DMS114 treated with DMSO at 0.1 percent for 48 hours (cell line): ENCODE results near the gene TNP1.

ENCODE experiments used
- DNase-seq: peaks from one replicate; lab custom pipeline; 2025; ENCODE audit not compliant: unreplicated experiment; lab: John Stamatoyannopoulos, UW

The TNP1 gene

DNA sequence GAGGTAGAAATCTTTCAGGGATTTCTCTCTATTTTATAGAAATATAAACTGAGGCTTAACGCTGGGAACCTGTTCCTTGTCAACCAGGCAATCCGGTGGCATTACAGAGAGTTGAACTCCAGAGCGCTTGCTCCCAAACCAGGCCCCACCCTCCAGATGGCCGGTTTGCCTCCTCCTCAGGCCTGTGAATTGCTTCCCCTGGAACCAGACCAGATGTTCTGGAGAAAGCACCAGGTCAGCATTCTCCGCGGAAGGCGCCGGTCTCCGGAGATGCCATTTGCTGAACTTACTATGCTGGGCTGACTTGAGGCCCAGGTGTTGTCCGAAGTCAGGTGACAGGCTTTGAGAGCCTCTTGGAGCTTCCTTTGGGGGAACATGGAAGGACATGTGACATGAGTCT is 17.2 kb downstream of the TNP1 start:
- no peak for DNase-seq

DNA sequence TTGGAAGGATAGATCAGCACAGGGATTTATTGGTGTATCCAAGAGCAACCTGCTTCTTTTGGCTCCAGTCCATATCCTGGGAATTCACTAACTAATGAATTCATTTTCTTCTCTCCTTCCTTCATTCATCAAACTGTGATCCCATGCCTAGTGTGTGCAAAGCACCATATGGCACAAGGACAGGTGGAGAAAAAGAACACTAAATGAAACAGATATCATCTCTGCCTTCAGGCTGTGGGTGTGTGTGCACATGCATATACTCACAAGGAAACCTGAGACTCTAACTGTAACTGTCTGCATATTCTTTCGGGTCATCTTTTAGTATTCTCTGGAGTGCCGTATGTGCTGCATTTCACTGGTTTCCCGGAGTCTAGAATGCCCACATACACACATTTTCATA is 20.2 kb downstream of the TNP1 start:
- DNase-seq, result no peak

DNA sequence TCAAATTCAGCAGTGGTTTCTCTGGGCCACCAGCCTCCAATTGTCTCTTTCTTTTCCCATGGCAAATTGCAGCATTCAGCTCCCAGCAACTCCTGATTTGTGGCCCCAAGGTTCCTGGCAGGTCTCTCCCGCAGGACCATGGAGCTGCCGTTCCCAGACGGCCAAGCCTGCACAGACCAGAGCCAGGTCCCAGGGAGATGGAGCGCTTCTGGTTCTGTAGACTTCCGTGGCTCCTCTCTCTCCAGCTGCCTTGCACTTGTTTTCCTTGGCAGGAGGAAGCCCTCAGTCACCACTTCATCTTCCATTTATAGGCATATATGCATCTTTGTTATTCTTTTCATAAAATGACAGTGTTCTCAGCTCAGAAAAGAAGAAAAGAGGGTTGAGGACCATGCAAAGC is 21.7 kb downstream of the TNP1 start:
- no peak for DNase-seq

DNA sequence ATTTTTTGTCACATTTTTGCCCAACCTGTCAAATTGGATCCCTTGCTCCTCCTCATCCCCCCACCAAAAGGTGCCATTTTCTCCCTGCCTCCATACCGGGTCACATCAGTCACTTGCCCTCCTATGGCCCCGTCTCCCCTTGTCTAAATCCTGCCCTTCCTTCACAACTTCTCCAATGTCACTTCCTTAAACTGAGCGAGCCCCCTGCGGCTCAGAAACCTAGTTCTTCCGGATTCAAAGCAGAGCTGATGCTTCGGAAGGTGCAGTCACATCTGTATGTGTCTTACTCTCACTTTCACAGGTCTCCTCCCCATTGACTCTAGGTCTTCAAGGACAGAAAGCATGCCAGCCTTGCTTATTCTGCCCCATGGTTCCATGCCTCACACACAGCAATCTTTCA is 22.1 kb downstream of the TNP1 start:
- DNase-seq, result no peak

DNA sequence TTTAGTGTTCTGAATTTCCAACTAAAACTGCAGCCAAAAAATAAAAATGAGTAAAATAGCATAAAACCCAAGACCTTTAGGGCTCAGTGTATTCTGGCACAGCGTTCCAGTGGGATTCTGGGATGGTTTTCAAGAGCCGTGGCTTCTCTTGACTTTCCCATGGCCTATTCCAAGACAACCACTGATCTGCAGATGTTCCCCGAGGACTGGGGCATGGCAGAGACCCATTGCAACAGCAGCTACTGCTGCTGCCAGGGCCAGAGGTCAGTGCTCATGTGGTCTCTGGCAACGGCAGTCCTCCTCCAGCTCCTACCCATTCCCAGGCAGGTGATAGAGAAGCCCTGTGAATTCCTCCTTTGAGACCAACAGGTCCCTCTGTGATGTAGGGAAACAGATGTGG is 26.8 kb downstream of the TNP1 start:
- DNase-seq, result no peak

DNA sequence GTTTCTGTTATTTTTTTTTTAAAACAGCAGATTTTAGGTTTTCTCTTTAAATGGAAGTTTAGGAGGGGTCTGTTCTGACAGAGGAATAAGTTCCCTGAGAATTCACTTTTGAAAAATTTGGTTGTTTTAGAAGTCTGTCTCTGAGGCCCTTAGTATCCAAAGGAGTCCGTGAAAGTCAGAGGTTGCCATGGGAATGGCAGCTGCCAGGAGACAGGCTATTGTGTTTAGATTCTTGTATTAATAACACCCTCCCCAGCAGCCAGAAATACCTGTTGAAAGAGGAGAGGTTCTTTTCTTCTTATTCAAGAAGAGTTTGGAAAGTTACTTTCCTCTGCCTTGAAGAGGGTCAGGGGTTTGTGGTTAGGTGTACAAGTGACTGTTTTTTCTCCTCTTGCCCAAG is 29.5 kb downstream of the TNP1 start:
- DNase-seq, result no peak

DNA sequence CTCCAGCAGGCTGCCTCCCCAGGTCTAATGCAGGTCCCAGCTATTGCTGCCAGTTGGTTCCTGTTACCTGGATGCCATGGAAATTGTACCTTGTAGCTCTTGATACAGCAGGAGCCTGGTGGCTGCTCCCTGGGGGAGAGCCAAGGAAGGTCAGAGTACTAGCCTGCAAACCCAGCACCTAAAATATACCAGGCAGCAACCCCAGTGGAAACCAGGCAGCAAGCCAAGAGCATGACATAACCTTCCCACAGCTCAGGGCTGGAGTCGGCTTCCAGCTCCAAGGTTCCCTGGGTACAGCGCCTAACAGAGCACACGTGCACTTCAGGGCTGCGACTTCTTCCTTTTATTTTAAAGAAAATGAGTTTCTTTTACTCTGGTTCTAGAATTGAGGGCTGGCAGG is 30.3 kb downstream of the TNP1 start:
- no peak for DNase-seq

DNA sequence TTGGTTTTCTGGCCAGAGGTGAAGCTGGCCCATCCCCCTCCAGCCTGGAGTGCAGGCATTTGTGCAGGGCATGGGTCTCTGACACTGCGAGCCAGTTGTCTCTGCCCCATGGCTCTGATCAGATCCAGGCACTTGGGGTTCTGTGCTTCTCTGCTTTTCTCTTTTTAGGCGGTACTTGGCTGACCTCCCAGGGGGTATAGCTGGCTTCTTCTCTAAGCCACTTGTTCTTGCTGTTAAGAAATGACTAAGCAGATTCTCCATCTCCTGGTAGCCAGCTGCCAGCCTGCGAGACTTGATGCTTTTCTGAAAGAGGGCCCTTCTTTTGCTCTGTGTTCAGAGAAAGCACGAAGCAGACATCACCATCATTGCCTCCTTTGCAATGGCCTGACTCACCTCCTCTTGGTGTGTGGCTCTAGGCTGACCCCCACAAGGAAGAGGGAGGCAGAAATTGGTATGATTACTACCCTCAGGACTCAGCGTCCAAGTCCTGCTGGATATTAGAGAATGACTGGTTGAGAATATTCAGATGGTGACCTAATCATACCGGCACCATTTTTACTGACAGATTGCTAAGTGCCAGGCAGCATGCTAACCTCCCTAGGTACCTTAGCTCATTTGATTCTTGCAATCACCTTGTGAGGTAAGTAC is 32.7 kb downstream of the TNP1 start:
- no peak for DNase-seq

DNA sequence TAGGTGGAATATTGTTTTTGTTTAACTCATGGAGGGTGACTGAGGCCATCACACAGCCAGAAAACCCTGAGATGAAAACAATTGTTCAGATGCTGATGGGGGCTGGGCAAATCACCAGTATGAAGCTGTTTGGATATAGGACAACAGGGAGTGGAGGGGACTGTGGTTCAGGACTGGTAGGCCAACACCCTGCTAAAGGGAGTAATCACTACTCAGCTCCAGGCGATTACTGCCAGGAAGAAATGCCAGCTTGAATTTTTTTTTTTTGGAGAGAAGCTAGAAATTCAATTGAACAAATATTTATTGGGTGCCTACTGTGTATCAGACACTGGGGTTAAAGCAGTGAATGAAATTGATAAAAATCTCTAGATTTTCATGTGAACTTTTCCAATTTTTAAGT is 37.4 kb downstream of the TNP1 start:
- no peak for DNase-seq

DNA sequence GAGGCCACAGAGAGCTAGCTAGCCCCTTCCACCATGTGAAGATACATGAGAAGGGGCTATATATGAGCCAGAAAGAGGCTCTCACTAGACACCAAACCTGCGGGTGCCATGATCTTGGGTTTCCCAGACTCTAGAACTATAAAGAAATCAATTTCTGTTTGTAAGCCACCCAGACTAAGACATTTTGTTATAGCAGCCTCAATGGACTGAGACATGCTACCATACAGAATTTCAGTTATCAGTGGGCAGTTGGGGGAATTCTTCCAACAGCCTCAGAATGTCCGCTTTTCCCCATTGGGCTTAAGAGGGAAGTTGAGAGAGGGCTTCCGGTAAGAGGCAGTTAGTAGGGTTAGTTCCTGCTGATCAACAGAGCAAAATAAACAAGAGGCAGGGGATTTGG is 39.2 kb downstream of the TNP1 start:
- no peak for DNase-seq

DNA sequence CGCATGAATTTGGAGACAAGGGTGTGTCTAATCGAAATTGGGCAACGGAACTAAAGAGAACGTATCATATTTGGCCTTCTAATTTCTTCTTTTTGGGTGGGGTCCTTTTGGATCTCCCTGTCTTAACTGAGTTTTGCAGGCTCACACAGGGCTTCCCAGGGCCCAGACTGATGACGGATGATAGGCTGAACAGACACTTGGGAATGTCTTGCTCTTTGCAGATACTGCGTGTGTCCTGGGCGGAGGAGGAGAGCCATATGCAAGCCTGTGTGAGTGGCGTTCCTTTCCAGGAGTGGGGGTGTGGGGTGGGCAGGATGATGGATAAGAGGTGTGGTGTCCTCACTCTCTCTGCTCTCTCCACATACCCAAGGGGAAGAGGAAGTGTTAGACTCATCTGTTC is 40.1 kb downstream of the TNP1 start:
- no peak for DNase-seq

DNA sequence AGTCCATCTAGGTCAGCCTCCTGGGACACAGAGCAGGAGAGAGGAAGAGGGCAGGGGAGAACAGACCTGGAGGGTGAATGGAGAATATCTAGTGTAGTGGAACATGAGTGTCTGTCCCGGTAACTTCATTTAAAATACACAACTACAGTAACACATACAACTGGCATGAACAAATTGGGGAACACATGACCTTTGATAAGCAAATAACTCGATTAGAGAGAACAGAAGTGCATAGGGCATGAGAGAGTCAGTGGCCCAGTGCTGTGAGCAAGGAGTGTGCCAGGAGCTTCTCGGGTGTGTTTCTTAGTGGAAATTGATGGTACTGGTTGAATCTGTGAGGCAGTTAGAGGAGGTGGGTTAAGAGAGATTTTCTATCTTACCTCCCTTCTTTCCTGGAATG is 40.8 kb downstream of the TNP1 start:
- no peak for DNase-seq

DNA sequence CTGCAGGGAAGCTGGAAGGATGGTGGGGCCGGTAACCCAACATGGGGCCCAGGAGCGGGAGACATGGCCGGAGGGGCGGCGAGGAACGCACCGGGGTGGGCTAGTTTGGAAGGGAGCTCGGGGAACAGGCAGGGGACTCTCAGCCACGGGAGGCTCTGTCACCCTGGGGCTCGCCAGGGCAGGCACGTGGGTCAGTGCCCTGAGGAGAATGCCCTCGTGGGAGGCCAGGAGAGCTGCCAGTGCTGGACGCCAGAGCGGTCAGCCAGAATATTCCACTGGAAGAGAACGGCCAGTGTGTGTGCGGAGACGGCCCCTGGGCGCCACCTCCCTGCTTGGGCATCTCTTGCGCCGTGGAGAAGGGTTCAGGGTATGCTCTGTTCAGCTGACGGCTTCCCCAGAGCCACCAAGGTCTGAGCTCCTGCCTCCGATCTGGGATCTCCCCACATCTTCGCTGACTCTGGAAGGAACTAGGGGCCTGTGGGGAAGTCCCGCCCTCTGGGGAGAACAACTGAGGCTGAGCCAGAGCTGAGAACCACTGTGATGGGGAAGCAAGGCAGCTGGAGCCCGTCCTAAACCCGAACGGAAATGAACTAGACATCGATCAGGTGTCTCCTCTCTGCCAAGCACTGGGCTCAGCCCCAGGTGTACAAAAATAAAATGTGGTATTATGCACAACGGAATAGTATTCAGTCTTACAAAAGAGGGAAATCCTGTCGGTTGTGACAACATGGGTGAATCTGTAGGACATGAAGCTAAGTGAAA is 49.3 kb downstream of the TNP1 start:
- no peak for DNase-seq
